ENCODE data around the gene BTBD10. TPM values are rescaled to one million over a fixed set of nuclear protein-coding genes. Genes with fewer than 3 reads are reported as not detected.
A peak's percentile ranks its signal among the peaks of the same experiment; 100 is the strongest.

BTBD10 gene
- total RNA-seq, 4 donors from 2014 or later = 22.3 to 29.1 (median 25.7) TPM

GRCh38 chr11:13366266-13367026 is 96.6 kb downstream of the BTBD10 start:
- peak in 1 of 2 donors; percentile 15 for DNase-seq (ENCODE audit: low spot score in 2 of 2)
- H3K9me3 ChIP-seq = no peaks in the 10 kb centered on the region
- no peaks in the 10 kb centered on the region for H3K27me3 ChIP-seq
- H3K4me1 ChIP-seq = no peaks in the 10 kb centered on the region
- no peak overlapping the region for H3K4me3 ChIP-seq
- no peak overlapping the region for H3K27ac ChIP-seq
- peaks cover 96% of the 10 kb centered on the region for H3K36me3 ChIP-seq
- WGBS = 90% methylated on average over 7 of the region's 7 CpGs
- TF ChIP-seq POLR2A (IDR thresholded peaks at IDR 0.05) (no peak), POLR2AphosphoS5 (IDR thresholded peaks at IDR 0.05) (no peak), EP300 (IDR thresholded peaks at IDR 0.05) (no peak), CTCF (IDR thresholded peaks at IDR 0.05) (no peak)

GRCh38 chr11:13364388-13364787 is 98.6 kb downstream of the BTBD10 start:
- DNase-seq (ENCODE audit: low spot score in 2 of 2) = no peak
- Histone ChIP-seq H3K9me3 (no peaks in the 10 kb centered on the region), H3K27ac (no peak overlapping the region), H3K36me3 (peaks cover 95% of the 10 kb centered on the region), H3K4me1 (no peaks in the 10 kb centered on the region), H3K4me3 (no peak overlapping the region), H3K27me3 (no peaks in the 10 kb centered on the region)
- WGBS = 83% methylated on average over 2 of the region's 2 CpGs
- no peak for TF ChIP-seq CTCF (IDR thresholded peaks at IDR 0.05)
- no peak for TF ChIP-seq POLR2A (IDR thresholded peaks at IDR 0.05)
- TF ChIP-seq EP300 (IDR thresholded peaks at IDR 0.05) = no peak
- TF ChIP-seq POLR2AphosphoS5 (IDR thresholded peaks at IDR 0.05) = no peak

GRCh38 chr11:13362596-13363109 is 100.4 kb downstream of the BTBD10 start:
- Histone ChIP-seq H3K36me3 (peaks cover 94% of the 10 kb centered on the region), H3K9me3 (no peaks in the 10 kb centered on the region), H3K4me3 (no peak overlapping the region), H3K27ac (no peak overlapping the region), H3K4me1 (no peaks in the 10 kb centered on the region), H3K27me3 (no peaks in the 10 kb centered on the region)
- TF ChIP-seq POLR2A (IDR thresholded peaks at IDR 0.05) = no peak
- TF ChIP-seq CTCF (IDR thresholded peaks at IDR 0.05) = no peak
- no peak for TF ChIP-seq EP300 (IDR thresholded peaks at IDR 0.05)
- no peak for TF ChIP-seq POLR2AphosphoS5 (IDR thresholded peaks at IDR 0.05)
- 97% methylated on average over 9 of the region's 9 CpGs for WGBS
- no peak for DNase-seq (ENCODE audit: low spot score in 2 of 2)

GRCh38 chr11:13358596-13359270 is 104.3 kb downstream of the BTBD10 start:
- DNase-seq (ENCODE audit: low spot score in 2 of 2) = no peak
- no peak overlapping the region for H3K4me3 ChIP-seq
- no peaks in the 10 kb centered on the region for H3K4me1 ChIP-seq
- 95% methylated on average over 6 of the region's 6 CpGs for WGBS
- H3K27ac ChIP-seq = no peak overlapping the region
- TF ChIP-seq POLR2A (IDR thresholded peaks at IDR 0.05) (no peak), CTCF (IDR thresholded peaks at IDR 0.05) (no peak), POLR2AphosphoS5 (IDR thresholded peaks at IDR 0.05) (no peak)
- H3K27me3 ChIP-seq = no peaks in the 10 kb centered on the region
- peaks cover 89% of the 10 kb centered on the region for H3K36me3 ChIP-seq
- no peaks in the 10 kb centered on the region for H3K9me3 ChIP-seq

- no peak for DNase-seq (ENCODE audit: low spot score in 2 of 2)
- H3K36me3 ChIP-seq = peaks cover 84% of the 10 kb centered on the region
- WGBS = 85% methylated on average over 7 of the region's 9 CpGs
Measured at GRCh38 chr11:13357232-13357631, 105.8 kb downstream of the BTBD10 start.

More at GRCh38 chr11:13357232-13357631, 105.8 kb downstream of the BTBD10 start:
- no peaks in the 10 kb centered on the region for H3K9me3 ChIP-seq
- TF ChIP-seq POLR2AphosphoS5 (IDR thresholded peaks at IDR 0.05) (no peak), CTCF (IDR thresholded peaks at IDR 0.05) (no peak), EP300 (IDR thresholded peaks at IDR 0.05) (no peak), POLR2A (IDR thresholded peaks at IDR 0.05) (no peak)
- no peak overlapping the region for H3K27ac ChIP-seq
- no peak overlapping the region for H3K4me3 ChIP-seq
- H3K27me3 ChIP-seq = no peaks in the 10 kb centered on the region
- no peaks in the 10 kb centered on the region for H3K4me1 ChIP-seq

Measured in suprapubic skin (tissue), 4 donors.